SJCRH30 (cell line): ENCODE data around the gene RNF214. TPM values are rescaled to one million over a fixed set of nuclear protein-coding genes. Genes with fewer than 3 reads are reported as not detected.
"Not testable (repeated sequence)": the region's sequence is repeated elsewhere in the genome, so short reads cannot be mapped to it uniquely, and the experiment has no call there.

Experiments used
- DNase-seq, 2 experiments: peaks; one replicate each; pipeline ENCODE4 v3.0.0-alpha.2; 2015 to 2020
- H3K27ac ChIP-seq: fragments of 250-450 bp; sonication (Bioruptor Pico); 2 replicates; pipeline ENCODE4 v1.5.1; 2020; ENCODE audit warnings: mild to moderate bottlenecking, moderate library complexity
- H3K27me3 ChIP-seq: fragments of 250-450 bp; sonication (Bioruptor Pico); 2 replicates; pipeline ENCODE4 v1.5.1; 2020; ENCODE audit warnings: mild to moderate bottlenecking, moderate library complexity
- H3K36me3 ChIP-seq: fragments of 250-450 bp; sonication (Bioruptor Pico); 2 replicates; pipeline ENCODE4 v1.5.1; 2020; ENCODE audit warnings: mild to moderate bottlenecking, moderate library complexity
- H3K4me1 ChIP-seq: fragments of 250-450 bp; sonication (Bioruptor Pico); 2 replicates; pipeline ENCODE4 v1.5.1; 2020; ENCODE audit warnings: mild to moderate bottlenecking, moderate library complexity
- H3K4me3 ChIP-seq: fragments of 250-450 bp; sonication (Bioruptor Pico); 2 replicates; pipeline ENCODE4 v1.5.1; 2020; ENCODE audit warnings: mild to moderate bottlenecking, moderate library complexity
- H3K9me3 ChIP-seq: fragments of 250-450 bp; sonication (Bioruptor Pico); replicated peaks from 2 replicates; pipeline ENCODE4 v1.5.1; 2020; ENCODE audit warnings: mild to moderate bottlenecking, moderate library complexity
- total RNA-seq: library from RNA; depleted of rRNA; stranded (reverse); fragments of >200 nt; shearing (Covaris generic); gene quantifications from 2 replicates; pipeline ENCODE4 v1.2.3, GENCODE V29; 2014

The RNF214 gene
- total RNA-seq, 1 experiment from 2014 or later: 12.4 TPM

DNA sequence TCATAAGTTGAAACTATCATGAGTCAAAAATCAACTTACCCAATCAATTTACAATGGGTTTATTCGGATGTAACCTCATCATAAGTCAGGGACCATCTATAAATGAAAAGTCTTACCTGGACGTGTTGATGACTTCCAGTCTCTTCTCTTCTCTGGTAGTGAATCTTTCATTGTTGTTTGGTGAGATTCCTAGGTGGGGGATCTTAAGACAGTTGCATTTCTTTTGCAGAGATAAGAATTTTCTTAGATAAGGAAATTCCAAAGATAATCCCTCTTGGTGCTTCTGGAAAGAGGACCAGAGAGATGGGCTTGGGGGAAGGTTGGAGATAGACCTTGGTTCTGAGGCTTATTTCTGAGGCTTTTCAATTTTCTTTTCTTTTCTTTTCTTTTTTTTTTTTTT, 37.4 kb downstream of the RNF214 start:
- Histone ChIP-seq H3K4me1 (no peaks in the 10 kb centered on the region), H3K9me3 (no peaks in the 10 kb centered on the region), H3K36me3 (no peaks in the 10 kb centered on the region), H3K4me3 (no peak overlapping the region), H3K27me3 (no peaks in the 10 kb centered on the region), H3K27ac (no peak overlapping the region)
- DNase-seq: no peak

DNA sequence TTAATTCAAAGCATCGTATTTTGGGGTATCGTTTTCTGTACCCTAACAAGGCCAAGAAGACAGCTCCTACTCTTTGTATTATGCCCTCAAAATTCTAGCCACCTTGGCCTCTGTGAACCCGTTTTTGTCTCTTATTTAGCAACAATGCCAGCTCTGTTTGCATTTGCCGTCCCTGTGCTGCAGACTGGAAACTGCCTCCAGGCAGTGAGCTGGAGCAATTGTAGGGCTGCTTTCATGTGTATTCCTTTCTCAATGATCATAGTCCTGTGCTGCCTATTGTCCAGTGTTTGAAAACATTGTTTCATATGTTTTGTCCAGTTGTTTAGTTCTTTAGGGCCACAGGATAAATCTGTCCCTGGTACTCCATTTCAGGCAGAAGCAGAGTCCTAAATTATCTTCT, 38.7 kb downstream of the RNF214 start:
- Histone ChIP-seq H3K9me3 (no peaks in the 10 kb centered on the region), H3K4me1 (no peaks in the 10 kb centered on the region), H3K4me3 (no peak overlapping the region), H3K27ac (no peak overlapping the region), H3K36me3 (no peaks in the 10 kb centered on the region), H3K27me3 (no peaks in the 10 kb centered on the region)
- no peak for DNase-seq

DNA sequence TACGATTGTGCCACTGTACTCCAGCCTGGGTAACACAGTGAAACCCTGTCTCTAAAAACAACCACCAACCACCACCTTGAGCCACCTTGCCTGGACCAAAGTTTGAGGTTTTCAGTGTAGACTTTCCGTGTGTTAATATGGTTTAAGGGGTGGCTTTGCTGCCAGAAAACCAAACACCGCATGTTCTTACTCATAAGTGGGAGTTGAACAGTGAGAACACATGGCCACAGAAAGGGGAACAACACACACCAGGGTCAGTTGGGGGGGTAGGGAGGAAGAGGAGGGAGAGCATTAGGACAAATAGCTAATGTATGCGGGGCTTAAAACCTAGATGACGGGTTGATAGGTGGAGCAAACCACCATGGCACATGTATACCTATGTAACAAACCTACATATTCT, 39.7 kb downstream of the RNF214 start:
- not testable (repeated sequence) for H3K36me3 ChIP-seq, H3K27ac ChIP-seq, H3K4me1 ChIP-seq, DNase-seq, H3K9me3 ChIP-seq, H3K4me3 ChIP-seq, H3K27me3 ChIP-seq

DNA sequence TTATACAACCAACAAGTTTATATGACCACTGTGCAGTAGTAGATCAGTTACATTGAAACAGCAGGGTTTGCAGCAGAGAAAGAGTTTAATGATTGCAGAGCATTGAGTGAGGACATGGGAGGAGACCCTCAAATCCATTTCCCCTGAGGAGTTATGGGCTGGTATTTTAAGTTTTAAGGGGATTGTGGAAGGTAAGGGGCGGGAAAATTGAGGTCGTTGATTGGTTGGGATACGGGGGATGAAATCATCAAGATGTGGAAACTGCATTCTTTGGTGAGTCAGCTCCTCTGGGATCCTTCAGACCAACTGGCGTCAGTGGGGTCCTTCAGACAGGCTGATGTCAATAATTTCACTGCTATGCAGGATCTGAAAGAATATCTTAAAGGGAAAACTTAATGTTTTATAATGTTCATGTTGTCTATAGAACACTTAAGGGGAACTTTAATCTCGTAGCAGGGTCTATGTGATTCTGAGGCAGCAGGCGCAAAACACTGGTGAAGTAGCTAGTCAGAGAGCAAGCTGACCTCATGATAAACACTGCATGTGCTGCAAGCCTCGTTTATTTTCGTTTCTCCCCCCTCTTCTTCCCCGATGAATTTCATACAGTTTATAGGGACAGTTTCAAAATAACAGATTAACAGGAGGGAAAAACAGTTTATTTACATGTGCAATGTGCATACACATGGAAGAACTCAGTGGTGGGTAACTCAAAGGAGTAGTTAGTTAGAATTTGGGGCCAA, 41.2 kb downstream of the RNF214 start:
- H3K36me3 ChIP-seq: no peaks in the 10 kb centered on the region
- H3K4me1 ChIP-seq: no peaks in the 10 kb centered on the region
- DNase-seq: peak; percentile 9 to 11
- no peak overlapping the region for H3K27ac ChIP-seq
- no peaks in the 10 kb centered on the region for H3K27me3 ChIP-seq
- H3K9me3 ChIP-seq: no peaks in the 10 kb centered on the region
- no peak overlapping the region for H3K4me3 ChIP-seq

DNA sequence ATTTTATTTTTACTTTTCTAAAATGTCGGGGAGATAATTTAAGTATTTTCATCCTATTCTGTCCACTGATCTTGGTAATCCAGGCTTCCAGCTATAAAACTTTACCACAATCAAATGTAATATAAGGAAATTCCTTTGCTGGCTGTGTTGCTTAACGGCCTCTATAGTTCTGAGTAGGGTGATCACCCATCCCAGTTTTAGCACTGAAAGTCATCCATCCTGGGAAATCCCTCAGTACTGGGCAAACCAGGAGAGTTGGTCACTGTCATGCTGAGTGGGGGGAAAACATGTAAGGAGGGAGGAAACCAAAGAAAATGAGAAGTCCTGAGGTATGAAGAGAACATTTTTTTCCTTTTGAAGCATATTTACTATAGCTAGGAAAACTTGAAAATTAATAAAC, 45.9 kb downstream of the RNF214 start:
- H3K36me3 ChIP-seq: no peaks in the 10 kb centered on the region
- no peaks in the 10 kb centered on the region for H3K9me3 ChIP-seq
- H3K4me1 ChIP-seq: no peaks in the 10 kb centered on the region
- no peak overlapping the region for H3K27ac ChIP-seq
- no peaks in the 10 kb centered on the region for H3K27me3 ChIP-seq
- no peak overlapping the region for H3K4me3 ChIP-seq
- DNase-seq: no peak

DNA sequence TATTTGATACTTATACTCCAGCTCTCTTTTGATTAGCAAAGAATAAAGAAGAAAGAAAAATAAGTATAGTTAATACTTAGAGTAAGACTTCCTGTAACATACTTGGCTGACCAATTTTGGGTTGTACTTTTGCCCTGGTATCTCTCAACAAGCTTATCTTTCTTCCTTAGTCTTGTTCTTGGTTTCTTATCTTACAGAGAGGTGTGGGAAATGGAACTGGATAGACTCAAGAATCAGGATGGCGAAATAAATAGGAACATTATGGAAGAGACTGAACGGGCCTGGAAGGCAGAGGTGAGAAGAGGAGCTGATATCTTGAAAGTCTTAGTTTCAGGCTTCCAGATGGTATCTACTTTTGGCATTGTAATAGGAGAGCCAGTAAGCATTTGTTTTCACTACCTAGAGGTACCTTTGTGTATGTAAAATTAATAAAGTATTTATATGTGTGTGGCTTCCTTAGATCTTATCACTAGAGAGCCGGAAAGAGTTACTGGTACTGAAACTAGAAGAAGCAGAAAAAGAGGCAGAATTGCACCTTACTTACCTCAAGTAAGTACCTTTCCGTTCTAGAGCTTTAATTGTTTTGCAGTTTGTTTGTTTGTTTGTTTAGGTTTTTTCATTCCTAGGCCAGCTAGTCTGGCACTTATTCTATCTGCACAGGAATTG, 47.4 kb downstream of the RNF214 start:
- H3K4me1 ChIP-seq: no peaks in the 10 kb centered on the region
- H3K4me3 ChIP-seq: no peak overlapping the region
- H3K36me3 ChIP-seq: no peaks in the 10 kb centered on the region; the same call in 1 of the 2 replicates
- H3K27ac ChIP-seq: no peak overlapping the region
- DNase-seq: no peak
- H3K9me3 ChIP-seq: no peaks in the 10 kb centered on the region
- no peaks in the 10 kb centered on the region for H3K27me3 ChIP-seq

DNA sequence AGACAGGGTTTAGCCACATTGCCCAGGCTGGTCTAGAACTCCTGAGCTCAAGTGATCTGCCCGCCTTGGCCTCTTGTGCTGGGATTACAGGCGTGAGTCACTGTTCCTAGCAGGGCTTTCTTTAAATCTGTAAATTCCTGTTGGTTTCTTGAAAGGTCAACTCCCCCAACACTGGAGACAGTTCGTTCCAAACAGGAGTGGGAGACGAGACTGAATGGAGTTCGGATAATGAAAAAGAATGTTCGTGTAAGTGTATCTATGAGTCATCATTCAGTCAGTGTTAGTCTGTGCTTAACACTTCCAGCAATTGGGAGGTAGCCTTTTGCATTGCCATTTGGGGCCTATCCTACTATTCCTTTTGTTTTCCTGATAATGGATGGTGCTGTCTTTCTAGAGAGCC, 48.7 kb downstream of the RNF214 start:
- H3K36me3 ChIP-seq: peaks cover under 1% of the 10 kb centered on the region; the same call in 1 of the 2 replicates
- no peaks in the 10 kb centered on the region for H3K4me1 ChIP-seq
- no peak overlapping the region for H3K27ac ChIP-seq
- H3K4me3 ChIP-seq: no peak overlapping the region
- DNase-seq: no peak
- no peaks in the 10 kb centered on the region for H3K9me3 ChIP-seq
- no peaks in the 10 kb centered on the region for H3K27me3 ChIP-seq

DNA sequence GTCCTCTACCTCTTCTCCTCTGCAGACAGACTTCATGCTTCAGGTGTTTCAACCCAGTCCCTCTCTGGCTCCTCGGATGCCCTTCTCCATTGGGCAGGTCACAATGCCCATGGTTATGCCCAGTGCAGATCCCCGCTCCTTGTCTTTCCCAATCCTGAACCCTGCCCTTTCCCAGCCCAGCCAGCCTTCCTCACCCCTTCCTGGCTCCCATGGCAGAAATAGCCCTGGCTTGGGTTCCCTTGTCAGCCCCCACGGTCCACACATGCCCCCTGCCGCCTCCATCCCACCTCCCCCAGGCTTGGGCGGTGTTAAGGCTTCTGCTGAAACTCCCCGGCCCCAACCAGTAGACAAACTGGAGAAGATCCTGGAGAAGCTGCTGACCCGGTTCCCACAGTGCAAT, 49.4 kb downstream of the RNF214 start:
- Histone ChIP-seq H3K36me3 (peaks cover 3% of the 10 kb centered on the region; the same call in 1 of the 2 replicates), H3K4me1 (no peaks in the 10 kb centered on the region), H3K27ac (no peak overlapping the region)

DNA sequence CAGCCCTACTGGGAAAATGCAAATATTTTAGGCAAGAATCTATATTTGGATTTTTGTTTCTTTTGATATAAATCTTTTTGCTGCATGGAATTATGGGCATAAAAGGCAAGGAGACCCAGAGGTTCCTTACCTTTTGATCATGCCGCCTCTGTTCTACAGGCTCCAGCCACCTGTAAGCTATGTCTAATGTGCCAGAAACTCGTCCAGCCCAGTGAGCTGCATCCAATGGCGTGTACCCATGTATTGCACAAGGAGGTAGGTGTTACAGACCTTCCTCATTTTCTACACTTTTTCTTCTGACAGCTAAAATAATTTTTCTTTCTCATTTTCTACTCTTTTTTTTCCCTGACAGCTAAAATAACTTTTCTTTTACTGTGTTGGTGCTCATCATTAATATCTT, 50.5 kb downstream of the RNF214 start:
- DNase-seq: no peak
- H3K36me3 ChIP-seq: peaks cover 3% of the 10 kb centered on the region; the same call in 1 of the 2 replicates
- no peak overlapping the region for H3K4me3 ChIP-seq
- no peaks in the 10 kb centered on the region for H3K27me3 ChIP-seq
- no peak overlapping the region for H3K27ac ChIP-seq
- H3K9me3 ChIP-seq: no peaks in the 10 kb centered on the region
- H3K4me1 ChIP-seq: no peaks in the 10 kb centered on the region

More for the DNA sequence above, 49.4 kb downstream of the RNF214 start:
- Histone ChIP-seq H3K9me3 (no peaks in the 10 kb centered on the region), H3K27me3 (no peaks in the 10 kb centered on the region), H3K4me3 (no peak overlapping the region)
- DNase-seq: no peak

DNA sequence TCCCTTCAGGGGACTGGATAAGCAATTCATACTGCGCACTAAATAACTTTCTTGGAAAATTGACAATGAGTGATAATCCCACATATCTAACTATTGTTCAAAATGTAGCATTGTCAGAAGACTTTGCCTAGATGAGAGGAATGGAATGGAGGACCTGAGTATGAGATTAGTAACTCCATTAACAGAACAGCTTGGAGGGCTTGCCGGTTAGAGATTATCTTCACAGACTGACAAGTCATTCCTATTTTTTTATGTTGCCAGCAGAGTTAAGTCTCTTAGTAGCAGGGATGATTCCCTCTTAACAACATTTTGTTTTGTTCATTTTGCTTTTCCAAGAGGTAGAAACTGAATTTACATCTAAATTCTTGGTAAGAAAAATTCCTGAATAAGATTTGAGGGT, 51.6 kb downstream of the RNF214 start:
- Histone ChIP-seq H3K4me1 (no peaks in the 10 kb centered on the region), H3K4me3 (no peak overlapping the region), H3K36me3 (peaks cover 3% of the 10 kb centered on the region; the same call in 1 of the 2 replicates), H3K9me3 (no peaks in the 10 kb centered on the region), H3K27me3 (no peaks in the 10 kb centered on the region), H3K27ac (no peak overlapping the region)
- no peak for DNase-seq

DNA sequence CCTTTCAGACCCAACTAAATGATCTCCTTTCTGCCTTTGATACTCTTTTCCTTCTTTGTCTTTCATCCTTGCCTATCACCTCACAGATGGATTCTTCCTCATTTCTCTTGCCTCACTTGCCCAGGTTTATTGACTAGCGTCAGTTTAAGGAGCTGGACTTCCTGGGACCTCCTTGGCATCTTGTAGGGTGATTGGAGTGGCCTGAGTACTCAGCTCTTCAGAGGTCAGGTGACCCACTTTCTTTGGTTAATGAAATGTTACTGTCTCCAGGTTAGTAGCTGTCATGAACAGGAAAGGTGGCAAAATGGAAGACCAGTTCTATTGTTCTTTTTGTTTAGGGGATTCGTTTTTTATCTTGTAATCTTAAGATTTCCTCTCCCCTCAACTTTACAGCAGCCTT, 54.1 kb downstream of the RNF214 start:
- Histone ChIP-seq H3K27ac (no peak overlapping the region), H3K4me3 (no peak overlapping the region), H3K36me3 (peaks cover 3% of the 10 kb centered on the region; the same call in 1 of the 2 replicates), H3K4me1 (no peaks in the 10 kb centered on the region), H3K27me3 (no peaks in the 10 kb centered on the region), H3K9me3 (no peaks in the 10 kb centered on the region)
- no peak for DNase-seq

DNA sequence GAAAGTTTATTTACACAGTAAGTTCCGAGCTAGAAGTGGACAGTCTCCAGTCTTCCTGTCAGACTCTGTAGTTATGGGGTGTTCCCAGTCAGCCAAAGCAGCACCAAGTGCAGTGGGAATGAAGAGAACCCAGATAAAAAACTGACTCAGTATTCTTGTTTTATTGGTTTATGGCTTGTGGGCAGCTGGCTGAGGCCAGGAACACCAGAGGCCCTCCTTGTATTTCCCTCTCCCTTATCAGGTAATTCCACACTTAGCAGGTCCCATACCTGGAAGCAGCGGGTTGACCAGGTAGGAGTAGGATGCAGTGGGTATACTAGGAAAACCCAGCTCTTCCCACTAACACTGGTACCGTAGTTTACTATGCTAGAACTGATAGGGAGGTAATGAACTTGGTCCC, 55.2 kb downstream of the RNF214 start:
- Histone ChIP-seq H3K4me1 (no peaks in the 10 kb centered on the region), H3K36me3 (peaks cover 3% of the 10 kb centered on the region; the same call in 1 of the 2 replicates), H3K9me3 (no peaks in the 10 kb centered on the region), H3K27ac (no peak overlapping the region), H3K27me3 (no peaks in the 10 kb centered on the region), H3K4me3 (no peak overlapping the region)
- DNase-seq: no peak

DNA sequence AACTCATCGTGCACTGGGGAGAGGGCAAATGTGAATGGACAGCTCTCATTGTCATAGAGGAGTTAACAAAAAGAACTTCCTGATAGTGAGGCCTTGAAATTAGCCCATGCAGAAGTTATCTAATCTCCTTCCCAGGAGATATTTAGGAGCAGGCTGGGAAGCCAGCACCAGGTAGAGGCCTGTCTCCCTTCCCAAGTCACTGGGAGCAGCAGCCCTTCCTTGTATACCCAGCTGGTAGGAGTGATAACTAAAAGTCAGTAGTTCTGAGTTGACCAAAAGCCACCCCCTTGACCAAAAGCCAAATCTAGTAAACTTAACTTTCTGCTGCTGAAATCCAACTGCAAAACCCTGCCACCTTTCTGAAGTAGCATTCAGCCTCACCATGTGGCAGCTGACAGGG, 57.3 kb downstream of the RNF214 start:
- Histone ChIP-seq H3K9me3 (no peaks in the 10 kb centered on the region), H3K4me3 (no peak overlapping the region), H3K4me1 (no peaks in the 10 kb centered on the region), H3K36me3 (peaks cover 3% of the 10 kb centered on the region; the same call in 1 of the 2 replicates), H3K27ac (no peak overlapping the region), H3K27me3 (no peaks in the 10 kb centered on the region)
- no peak for DNase-seq

DNA sequence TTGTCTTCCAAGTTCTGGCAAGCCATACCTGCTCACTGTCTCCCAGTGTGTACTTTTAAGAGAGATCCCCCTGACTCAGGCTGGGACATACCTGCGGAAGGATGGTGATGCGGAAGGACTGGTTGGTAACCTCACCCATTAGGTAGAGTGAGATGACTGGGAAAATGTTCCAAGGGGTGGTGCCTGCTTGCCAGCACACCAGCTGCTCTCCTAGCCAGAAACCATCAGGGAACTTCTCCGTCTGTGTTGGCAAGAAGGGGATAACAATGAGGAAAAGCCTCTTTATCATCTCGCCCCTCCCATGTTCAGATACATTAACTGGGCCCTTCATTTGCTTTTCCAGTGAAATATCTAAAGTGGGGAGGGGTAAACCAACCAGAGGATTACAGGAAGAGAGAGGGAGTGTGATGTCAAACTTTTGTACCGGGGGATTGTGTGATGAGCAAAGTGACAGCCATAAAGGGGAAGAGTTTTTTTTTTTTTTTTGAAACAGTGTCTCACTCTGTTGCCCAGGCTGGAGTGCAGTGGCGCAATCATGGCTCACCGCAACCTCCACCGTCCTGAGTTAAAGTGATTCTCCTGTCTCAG, 58.4 kb downstream of the RNF214 start, which contains the start of gene BACE1-AS:
BACE1-AS (plus strand) TSS at position 538 of the 588 bp plus-strand sequence.
- Histone ChIP-seq H3K36me3 (peaks cover 3% of the 10 kb centered on the region; the same call in 1 of the 2 replicates), H3K27ac (no peak within 1 kb of the TSS), H3K4me1 (no peaks in the 10 kb centered on the region), H3K9me3 (no peaks in the 10 kb centered on the region), H3K27me3 (no peaks in the 10 kb centered on the region), H3K4me3 (no peak within 1 kb of the TSS)
- no peak for DNase-seq

DNA sequence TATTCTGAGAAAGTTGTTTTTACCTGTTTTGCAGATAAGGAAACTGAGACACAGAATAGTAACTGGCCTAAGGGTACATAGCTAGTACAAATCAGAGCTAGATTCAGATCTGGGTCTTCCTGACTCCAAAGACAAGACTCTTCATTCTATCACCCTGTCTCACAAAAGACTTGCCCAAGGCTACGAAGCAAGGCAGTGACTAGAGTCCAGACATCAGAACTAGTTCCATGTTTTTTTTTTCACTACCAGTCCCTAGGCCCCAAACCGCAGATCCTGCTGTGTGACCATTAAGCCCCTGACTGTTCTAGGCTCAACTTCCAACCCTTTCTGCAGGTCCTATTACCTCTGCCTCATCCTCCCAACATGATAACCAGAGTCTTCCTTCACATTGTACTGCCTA, 60.1 kb downstream of the RNF214 start:
- no peaks in the 10 kb centered on the region for H3K9me3 ChIP-seq
- DNase-seq: no peak
- H3K4me3 ChIP-seq: no peak overlapping the region
- no peaks in the 10 kb centered on the region for H3K36me3 ChIP-seq
- H3K4me1 ChIP-seq: no peaks in the 10 kb centered on the region
- no peaks in the 10 kb centered on the region for H3K27me3 ChIP-seq
- no peak overlapping the region for H3K27ac ChIP-seq
